ENCODE data around the gene TGFBR1.
"Not testable (repeated sequence)": the region's sequence is repeated elsewhere in the genome, so short reads cannot be mapped to it uniquely, and the experiment has no call there.

TGFBR1 gene

GRCh38 chr9:99189887-99190596 lies 85.1 kb downstream of the TGFBR1 start:
- no peak for DNase-seq (ENCODE audit: low read depth)

GRCh38 chr9:99190597-99191283 lies 85.8 kb downstream of the TGFBR1 start:
- DNase-seq (ENCODE audit: low read depth): no peak

- DNase-seq (ENCODE audit: low read depth): no peak
These were observed 88.0 kb downstream of the TGFBR1 start for GRCh38 chr9:99192786-99193465.

GRCh38 chr9:99193466-99193821 lies 88.5 kb downstream of the TGFBR1 start:
- no peak for DNase-seq (ENCODE audit: low read depth)

GRCh38 chr9:99196484-99196883 lies 91.6 kb downstream of the TGFBR1 start:
- DNase-seq (ENCODE audit: low read depth): not testable (repeated sequence)

GRCh38 chr9:99197124-99197630 lies 92.3 kb downstream of the TGFBR1 start:
- DNase-seq (ENCODE audit: low read depth): no peak

- DNase-seq (ENCODE audit: low read depth): no peak
These were observed 93.1 kb downstream of the TGFBR1 start for GRCh38 chr9:99197987-99198386.

GRCh38 chr9:99199938-99200539 lies 95.1 kb downstream of the TGFBR1 start:
- no peak for DNase-seq (ENCODE audit: low read depth)

- DNase-seq (ENCODE audit: low read depth): no peak
These were observed 96.7 kb downstream of the TGFBR1 start for GRCh38 chr9:99201603-99202002.
